NCI-H345 treated with DMSO at 0.1 percent for 48 hours (cell line): ENCODE results near the gene ZNF625.

Experiments
- DNase-seq: peaks from one replicate; lab custom pipeline; 2025; ENCODE audit not compliant: unreplicated experiment; lab: John Stamatoyannopoulos, UW

ZNF625 gene

DNA sequence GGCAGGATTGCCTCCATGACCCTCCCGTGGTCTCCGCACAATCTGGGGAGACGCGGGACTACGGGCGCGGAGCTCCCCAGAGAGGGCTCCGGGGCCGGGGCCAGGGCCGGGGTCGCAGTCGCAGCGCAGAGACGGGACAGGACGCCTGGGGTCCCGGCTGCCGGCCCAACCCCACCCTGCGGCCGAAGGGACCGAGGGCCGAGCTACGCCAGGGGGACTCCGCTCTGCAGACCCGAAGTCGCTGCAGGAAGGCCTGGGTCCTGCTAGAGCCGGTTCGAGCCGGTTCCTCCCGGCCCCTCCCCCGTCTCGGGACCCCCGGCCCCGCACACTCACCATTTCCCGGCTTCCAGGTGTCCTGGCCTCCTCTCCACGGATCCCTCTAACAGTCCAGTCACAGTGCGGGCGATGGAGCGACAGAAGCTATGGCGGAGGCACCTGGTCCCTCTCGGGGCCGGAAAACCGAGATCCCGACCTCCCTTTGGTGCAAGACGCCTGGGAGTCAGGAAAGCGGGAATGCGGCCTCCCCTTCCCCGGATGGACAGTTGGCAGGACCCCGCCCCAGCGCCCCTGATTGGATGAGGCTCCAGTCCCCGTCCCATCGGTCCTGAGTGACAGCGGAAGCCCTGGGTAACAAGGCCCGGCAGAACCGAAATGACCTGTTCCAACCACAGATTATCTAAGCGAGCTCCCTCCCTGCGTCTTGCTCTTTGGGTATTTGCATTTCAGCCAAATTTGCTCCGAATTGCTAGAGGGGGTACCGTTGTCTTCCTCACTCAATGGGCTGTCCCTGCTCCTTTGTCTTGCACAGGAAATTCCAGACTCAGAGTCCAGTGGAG, at the start of gene ZNF625:
ZNF625 (minus strand) TSS at position 512 of the 836 bp plus-strand sequence; CDS start at position 336, 176 bp downstream.
- DNase-seq, result peak; percentile 44

DNA sequence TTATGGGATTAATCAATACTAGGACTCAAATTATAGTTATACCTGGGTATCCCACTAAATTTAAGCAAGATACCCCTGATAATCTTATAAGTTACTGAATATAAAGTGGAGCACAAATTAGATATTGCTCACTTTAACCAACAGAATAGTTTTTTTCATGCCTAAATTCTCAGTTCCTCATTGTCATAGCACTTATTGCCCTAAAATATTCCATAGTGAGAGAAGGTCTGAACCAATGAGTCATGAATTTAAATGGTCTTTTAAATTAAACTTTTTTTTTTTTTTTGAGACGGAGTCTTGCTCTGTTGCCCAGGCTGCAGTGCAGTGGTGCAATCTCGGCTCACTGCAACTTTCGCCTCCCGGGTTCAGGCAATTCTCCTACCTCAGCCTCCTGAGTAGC, 48.8 kb upstream of the ZNF625 start:
- DNase-seq, result no peak

DNA sequence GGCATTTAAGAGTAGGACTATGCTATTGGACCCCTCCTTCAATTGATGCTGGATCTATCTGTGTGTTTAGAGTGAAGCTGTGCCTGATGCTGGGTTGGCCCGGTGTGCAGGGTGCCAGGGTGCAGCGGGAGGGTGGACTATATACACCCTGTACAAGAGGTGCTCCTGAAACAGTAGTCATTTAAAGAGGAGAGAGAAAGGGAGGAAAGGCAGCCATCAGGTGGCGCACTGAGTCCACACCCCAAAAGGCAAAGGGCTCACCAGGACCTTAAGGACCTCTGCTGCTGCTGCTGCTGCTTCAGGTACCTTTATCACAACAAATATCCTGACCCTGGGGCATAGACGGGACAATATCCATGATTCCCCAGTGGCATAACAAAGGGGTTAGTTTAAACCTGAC, 45.7 kb upstream of the ZNF625 start:
- DNase-seq, result no peak

DNA sequence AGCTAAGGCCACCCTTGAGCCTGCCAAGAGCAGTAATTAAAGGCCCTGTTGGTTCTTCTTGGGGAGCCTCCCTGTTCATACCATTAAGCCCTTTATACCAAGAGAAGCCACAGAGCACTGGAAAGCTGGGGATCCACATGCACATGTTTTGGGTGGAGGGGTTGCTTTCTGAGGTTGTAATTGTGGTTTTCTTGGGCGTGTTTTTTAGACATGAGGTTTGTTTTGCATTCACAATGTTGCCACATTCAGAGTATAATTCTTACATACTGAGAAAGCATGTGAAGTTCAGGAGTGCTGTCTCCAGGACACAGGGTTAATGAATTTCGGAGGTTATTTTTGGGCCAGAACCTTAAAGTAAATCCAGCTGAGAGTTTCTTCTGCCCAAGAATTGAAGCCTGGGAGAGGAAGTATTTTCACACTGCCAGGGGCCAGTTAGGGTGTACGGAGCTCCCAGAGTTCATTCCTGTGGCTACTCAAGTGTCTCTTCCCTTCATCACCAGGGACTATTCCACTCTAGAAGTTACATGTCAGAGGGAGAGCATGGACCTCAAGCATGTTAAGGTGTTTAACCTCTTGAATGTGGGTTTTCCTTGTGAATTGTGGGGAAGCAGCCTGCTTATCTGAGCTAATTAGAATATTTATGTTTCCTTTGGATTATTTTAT, 43.4 kb upstream of the ZNF625 start:
- no peak for DNase-seq

DNA sequence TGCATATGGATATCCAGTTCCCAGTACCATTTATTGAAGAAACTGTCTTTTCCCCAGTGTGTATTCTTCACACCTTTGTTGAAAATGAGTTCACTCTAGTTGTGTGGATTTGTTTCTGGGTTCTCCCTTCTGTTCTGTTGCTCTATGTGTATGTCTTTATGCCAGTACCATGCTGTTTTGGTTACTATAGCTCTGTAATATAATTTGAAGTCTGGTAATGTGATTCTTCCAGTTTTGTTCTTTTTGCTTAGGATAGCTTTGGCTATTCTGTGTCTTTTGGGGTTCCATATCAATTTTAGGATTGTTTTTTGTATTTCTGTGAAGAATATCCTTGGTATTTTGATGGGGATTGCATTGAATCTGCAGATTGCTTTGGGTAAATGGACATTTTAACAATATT, 41.6 kb upstream of the ZNF625 start:
- no peak for DNase-seq

DNA sequence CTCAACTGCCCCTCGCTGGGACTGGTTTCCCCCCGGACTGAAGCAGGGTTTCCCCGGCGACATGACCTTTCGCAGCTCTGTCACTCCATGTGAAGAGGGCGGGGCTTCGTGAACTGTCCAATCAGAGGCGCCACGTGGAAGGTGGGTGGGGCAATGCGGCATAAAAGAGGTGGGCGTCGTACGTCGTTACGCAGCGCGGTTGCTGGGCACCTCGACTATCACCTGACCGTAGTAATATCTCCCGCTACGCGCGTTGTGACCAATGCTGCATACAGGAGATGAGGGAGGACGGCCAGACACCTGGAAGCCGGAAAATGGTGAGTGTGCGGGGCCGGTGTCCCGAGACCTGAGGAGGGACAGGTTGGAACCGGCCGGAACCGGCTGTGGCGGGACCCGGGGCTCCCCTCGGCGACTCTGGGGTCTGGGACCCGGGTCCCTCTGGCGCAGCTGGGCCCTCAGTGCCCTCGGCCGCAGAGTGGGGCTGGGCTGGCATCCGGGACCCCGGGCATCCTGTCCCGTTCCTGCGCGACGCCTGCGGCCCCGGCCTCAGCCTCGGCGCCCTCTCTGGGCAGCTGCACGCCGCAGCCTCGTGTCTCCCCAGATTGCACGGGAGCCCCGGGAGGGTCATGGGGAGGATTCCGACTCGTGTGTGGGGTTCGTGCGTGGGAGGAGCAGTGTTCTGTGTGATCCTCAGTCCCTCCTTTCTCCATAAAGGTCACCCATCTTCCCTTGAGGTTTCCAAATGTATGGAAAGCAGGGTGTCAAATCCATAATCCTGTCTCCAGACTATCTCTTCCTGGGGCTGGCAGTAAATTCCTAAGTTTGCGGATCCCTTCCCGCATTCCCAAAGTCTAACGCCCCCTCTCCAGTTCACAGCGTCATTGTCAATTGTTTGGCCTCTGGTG, 38.5 kb upstream of the ZNF625 start:
- no peak for DNase-seq

DNA sequence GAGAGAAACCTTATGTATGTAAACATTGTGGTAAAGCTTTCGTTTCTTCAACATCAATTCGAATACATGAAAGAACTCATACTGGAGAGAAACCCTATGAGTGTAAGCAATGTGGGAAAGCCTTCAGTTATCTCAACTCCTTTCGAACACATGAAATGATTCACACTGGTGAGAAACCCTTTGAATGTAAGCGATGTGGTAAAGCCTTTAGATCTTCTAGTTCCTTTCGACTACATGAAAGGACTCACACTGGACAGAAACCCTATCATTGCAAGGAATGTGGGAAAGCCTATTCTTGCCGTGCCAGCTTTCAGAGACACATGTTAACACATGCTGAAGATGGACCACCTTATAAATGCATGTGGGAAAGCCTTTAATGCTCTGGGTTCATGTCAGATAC, 31.1 kb upstream of the ZNF625 start:
- no peak for DNase-seq

DNA sequence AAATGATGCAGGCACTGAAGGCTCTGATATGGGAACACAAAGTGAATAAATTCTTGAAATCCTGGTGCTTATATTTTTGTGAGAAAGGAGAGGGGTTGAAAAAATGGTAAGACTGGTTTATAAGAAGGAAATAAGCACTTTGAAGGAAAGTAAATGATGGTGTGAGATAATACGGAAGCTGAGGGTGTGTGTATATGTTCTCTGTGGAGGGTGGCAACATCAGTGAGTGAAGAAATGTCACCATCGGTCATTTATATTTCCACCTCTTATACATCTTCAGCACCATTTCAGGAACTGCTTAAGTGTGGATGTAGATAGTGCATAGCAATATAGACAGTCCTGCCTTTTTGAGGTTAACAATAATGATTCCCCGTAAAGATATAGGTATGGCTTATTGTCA, 23.8 kb upstream of the ZNF625 start:
- no peak for DNase-seq

DNA sequence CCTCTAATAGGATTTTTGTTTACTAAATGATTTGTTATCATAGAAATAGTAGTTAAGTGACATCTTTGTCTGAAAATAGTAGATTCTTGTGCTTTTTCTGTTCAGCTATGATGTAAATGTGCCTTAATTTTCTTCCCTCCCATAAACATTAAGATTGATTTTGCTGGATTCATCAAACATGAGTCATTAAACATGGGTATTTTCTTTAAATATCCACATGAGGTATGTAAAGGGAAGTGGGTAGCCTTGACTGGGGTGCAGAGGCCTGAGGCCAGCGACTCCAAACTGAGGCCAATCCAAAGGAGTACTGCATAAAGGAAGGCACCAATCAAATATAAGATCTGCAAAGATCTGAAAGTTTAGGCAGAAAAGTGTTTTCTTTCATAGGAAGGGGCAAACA, 10.1 kb upstream of the ZNF625 start:
- no peak for DNase-seq

DNA sequence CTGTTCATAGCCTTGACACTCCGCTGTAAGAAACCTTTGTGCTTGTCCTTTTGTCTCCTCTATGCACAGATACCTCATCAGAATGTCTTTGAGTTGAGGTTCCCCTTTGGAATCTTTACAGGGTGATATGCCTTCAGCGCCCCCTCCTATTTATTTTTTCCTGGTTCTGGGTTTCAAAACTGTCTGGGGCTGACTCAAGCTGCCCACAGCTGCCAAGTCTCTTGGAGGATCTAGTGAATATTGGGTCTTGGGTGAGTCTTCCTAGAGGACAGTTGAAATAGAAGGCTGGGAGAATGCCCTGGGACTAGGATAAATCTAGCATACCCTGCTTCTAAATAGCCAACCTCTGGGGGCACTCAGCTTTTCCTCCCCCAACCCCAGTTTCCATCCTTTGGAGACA, 7.3 kb upstream of the ZNF625 start:
- DNase-seq, result no peak

DNA sequence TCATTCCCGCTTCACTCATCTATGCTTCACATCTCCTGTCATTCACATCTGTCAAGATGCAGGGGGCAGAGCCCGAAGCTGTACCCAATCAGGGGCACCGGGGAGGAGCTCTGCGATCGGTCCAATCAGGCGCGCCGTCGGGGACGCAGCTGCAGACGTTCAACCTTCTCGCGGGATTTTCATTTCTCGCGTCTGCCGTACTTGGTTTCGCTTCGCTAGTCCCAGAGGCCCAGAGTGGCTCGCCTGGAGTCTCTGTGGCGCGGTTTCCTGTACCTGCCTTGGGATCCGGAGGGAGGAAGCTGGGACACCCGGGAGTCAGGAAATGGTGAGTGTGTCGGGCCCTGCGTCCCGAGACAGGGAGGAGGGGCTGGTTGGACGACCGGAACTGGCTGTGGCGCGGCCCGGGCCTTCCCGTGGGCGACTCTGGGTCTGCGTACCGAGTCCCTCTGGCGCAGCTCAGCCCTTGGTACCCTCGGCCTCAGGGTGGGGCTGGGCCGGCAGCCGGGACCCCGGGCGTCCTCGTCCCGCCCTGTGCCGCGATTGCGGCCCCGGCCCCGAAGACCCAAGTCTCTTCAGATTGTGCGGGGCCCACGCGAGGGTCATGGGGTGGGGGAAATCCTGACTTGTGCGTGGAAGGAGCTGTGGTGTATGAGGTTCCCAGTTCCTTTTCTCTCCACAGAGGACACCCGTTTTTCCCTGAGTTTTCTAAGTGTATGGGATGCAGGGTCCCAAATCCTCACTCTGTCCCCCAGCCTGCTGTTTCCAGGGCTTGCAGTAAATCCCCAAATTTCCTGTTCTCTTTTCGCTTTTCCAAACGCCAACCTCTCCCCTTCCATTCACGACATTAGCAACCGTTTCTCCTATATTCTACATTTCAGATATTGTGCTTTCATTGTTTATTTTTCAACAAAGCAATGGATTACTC, 6.6 kb upstream of the ZNF625 start, which contains the start of gene ZNF136:
ZNF136 (plus strand) TSS at position 215 of the 925 bp plus-strand sequence; CDS start at position 323, 108 bp downstream.
- peak; percentile 53 for DNase-seq

DNA sequence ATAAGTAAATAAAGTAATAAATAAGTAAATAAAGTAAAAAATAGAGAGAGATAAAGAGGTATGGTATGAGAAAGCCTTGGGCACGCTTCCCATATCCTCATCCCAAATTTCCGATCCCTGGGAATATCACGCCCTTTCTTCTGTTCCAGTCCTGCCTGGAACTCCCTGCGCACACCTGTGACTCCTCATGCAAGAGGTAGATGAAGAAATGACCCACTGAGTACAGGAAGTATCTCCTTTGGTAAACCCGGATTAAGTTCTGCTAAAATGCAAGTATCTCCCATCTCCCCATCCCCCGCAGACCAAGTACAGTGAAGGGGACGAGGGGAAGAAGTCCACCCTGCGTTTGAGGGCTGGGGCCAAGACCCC, 6.0 kb upstream of the ZNF625 start:
- no peak for DNase-seq

DNA sequence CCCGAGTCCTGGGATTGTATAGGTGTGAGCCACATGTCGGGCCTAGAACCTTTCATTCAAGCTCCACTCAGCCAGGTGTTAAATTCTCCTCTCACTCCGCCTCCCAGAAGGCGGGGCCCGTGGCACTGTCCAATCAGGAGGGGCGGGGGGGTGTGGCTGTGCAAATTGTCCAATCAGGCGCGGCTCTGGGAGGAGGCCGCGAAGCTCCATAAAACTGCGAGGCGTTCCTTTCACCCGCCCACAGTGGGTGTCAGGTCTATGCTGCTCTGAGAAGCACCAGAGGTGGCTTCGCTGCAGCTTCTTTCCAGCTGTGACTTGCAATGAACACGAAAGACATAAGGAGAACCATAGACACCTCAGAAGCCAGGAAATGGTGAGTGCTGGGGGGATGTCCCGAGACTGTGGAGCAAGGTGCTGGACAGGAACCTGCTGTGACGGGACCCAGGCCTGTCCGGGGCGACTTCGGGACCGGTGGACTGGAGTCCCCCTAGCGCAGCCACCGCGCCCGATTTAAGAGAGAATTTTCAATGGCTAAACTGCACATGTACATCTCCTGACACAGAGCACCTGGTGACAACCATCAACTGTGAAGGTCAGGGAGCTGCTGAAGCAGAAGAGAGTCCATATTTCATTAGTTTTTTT, 3.4 kb upstream of the ZNF625 start:
- DNase-seq, result no peak

DNA sequence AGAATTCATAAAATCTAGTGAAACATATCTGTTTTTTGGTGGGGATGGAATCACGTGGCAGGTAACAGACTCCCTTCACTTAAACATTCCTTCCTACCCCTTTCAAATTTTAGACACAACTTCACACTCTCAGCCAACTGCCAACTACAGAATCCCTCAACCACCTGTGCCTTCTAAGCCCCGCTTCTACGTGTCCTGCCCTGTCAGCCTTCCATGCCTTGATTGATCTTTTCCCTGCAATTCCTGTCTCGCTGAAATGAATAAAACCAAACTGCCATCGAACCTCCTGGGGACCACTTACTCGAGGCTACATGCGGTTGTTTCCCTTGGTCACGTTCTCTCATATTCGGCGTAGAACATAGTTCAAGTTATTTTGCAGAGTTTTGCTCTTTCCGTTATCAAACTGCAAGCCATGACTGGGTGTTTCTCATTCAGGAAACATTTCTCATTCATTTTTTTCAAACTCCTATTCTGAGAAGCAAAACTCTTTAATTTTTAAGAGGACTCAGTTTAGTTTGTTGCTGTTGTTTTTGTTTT, 1.1 kb downstream of the ZNF625 start:
- no peak for DNase-seq

DNA sequence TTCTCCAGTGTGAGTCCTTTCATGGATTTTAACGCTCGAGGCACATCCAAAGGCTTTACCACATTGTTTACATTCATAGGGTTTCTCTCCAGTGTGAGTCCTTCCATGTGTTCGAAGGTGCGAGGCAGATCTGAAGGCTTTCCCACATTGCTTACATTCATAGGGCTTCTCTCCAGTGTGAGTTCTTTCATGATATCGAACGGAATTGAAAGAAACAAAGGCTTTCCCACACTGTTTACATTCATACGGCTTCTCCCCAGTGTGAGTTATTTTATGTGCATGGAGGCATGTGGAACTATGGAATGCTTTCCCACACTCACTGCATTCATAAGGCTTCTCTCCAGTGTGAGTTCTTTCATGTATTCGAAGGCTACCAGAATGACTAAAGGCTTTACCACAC, 11.2 kb downstream of the ZNF625 start:
- DNase-seq, result no peak

DNA sequence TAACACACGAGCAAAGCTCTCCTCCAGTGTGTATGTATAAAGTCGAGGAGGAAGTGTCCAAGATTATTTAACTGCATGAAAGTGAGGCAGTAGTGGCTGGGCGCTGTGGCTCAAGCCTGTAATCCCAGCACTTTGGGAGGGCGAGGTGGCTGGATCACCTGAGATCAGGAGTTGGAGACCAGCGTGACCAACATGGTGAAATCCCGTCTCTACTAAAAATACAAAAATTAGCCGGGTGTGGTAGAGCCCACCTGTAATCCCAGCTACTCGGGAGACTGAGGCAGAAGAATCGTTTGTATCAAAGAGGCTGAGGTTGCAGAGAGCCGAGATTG, 15.2 kb downstream of the ZNF625 start:
- no peak for DNase-seq

DNA sequence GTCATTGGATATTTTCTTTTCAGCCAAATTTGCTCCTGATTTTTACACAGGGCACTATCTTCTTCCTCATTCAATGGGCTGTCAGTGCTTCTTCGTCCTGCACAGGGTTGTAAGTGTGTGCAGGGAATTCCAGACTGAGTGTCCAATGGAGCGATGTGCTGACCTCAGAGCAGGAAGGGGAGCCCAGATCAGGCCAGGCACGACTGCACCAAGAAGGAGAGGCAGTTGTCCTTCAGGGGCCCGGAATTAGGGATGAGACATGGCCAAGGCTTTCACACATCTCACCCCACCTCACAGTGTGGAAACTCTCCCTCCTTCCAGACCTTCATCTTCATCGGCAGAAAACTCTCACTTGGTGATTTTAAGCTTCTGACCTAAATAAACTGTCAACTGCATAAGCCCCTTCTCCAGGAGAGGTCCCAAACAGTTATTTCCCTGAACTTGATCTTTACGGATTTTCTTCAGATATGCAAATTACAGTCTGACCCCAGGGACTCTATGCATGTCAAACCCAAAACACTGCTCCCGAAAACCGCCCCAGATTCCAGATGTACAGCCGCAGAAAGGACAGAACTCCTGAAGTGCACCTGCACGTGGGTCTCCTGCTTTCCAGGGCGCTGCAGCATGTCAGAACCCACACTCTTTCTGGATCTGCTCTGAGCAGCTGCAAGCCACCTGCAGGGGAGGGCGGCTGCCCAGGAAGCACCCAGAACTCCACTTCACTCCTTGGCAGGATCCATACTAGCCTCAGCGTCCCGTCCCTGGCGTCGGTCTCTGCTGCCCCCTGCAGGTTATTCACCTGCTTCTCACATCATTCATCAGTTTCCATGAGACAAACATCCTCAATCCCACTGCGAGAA, 15.8 kb downstream of the ZNF625 start:
- peak; percentile 32 for DNase-seq

DNA sequence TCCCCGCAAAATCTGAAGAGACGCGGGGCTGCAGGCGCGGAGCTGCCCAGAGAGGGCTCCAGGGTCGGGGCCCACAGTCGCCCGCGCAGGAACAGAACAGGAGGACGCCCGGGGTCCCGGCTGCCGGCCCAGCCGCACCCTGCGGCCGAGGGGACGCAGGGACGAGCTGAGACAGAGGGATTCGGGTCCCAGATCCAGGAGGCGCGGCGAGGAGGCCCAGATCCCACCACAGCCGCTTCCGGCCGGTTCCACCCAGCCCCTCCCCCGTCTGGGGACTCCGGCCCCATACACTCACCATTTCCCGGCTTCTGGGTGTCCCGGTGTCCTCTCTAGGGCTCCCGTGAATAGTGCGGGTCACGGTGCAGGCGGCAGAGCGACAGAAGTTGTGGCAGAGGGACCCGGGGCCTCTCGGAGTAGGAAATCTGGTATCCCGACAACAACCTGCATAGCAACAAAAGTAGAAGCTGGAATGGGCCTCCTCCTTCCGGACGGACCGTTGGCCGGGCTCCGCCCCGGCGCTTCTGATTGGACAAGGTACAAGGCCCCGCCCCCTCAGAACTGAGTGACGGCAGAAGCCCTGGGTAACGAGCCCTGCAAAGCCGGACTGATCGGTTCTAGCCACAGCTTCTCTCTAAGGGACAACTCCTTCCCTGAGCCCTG, 16.5 kb downstream of the ZNF625 start, which contains the start of gene ZNF20:
ZNF20 (minus strand) TSS at position 466 of the 660 bp plus-strand sequence; CDS start at position 298, 168 bp downstream.
- peak; percentile 45 for DNase-seq
